GM21717 (cell line): ENCODE data around the gene CST7.
"Not testable (repeated sequence)": the region's sequence is repeated elsewhere in the genome, so short reads cannot be mapped to it uniquely, and the experiment has no call there.

Experiments used
- ATAC-seq: cut with Tn5 transposase; IDR thresholded peaks from one replicate; pipeline ENCODE4 v1.9.1; 2021; ENCODE audit warnings: mild to moderate bottlenecking, moderate library complexity; ENCODE audit not compliant: unreplicated experiment

CST7 gene

DNA sequence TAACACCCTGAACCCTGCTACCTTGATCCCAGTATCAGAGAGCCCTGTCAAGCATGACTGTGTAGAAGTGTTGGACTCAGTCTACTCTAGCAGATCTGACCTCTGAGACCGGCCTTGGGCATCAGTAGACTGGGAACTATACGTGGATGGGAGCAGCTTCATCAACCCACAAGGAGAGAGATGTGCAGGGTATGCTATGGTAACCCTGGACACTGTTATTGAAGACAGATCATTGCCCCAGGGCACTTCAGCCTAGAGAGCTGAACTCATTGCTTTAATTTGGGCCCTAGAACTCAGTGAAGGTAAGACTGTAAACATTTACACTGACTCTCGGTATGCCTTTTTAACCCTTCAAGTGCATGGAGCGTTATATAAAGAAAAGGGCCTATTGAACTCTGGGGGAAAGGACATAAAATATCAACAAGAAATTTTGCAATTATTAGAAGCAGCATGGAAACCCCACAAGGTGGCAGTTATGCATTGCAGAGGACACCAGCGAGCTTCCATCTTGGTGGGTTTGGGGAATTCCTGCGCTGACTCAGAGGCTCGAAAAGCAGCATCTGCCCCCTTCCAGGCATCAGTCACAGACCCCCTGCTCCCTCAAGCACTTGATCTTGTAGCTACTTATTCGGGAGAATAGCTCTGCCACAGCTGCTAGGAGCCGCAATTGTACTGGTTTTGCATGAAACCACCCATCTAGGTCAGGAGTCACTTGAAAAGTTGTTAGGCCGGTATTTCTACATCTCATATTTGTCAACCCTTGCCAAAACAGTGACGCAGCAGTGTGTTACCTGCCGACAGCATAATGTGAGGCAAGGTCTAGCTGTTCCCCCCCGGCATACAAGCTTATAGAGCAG is 19.0 kb upstream of the CST7 start:
- not testable (repeated sequence) for ATAC-seq

DNA sequence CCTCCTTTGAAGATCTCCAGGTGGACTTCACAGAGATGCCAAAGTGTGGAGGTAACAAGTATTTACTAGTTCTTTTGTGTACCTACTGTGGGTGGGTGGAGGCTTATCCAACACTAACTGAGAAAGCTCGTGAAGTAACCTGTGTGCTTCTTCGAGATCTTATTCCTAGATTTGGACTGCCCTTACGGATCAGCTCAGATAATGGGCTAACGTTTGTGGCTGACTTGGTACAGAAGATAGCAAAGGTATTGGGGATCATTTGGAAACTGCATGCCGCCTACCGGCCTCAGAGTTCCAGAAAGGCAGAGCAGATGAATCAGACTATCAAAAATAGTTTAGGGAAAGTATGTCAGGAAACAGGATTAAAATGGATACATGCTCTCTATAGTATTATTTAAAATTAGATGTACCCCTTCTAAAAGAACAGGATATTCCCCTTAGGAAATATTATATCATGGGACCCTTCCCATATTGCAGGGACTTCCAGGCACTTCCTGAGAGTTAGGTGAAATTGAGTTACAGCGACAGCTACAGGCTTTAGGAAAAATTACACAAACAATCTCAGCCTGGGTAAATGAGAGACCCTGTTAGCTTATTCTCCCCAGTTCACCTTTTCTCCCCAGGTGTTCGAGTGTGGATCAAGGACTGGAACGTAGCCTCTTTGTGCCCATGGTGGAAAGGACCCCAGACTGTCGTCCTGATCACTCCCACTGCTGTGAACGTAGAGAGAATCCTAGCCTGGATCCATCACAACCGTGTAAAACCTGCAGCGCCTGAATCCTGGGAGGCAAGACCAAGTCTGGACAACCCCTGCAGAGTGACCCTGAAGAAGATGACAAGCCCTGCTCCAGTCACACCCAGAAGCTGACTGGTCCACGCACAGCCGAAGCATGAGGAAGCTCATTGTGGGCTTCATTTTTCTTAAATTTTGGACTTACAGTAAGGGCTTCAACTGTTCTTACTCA is 18.1 kb upstream of the CST7 start:
- ATAC-seq, result not testable (repeated sequence)

DNA sequence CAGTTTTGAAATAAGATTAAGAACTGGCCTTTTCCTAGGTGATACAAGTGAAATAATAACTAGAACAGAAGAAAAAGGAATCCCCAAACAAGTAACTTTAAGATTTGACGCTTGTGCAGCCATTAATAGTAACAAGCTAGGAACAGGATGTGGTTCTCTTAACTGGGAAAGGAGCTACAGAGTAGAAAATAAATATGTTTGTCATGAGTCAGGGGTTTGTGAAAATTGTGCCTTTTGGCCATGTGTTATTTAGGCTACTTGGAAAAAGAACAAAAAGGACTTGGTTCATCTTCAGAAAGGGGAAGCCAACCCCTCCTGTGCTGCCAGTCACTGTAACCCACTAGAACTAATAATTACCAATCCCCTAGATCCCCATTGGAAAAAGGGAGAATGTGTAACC is 17.2 kb upstream of the CST7 start:
- not testable (repeated sequence) for ATAC-seq

GRCh38 chr20:24933266-24933908 is 15.7 kb upstream of the CST7 start:
- ATAC-seq, result no peak

- no peak for ATAC-seq
These were observed 14.9 kb upstream of the CST7 start for GRCh38 chr20:24934101-24934661.

- ATAC-seq, result no peak
These were observed 14.4 kb upstream of the CST7 start for GRCh38 chr20:24934716-24935115.

DNA sequence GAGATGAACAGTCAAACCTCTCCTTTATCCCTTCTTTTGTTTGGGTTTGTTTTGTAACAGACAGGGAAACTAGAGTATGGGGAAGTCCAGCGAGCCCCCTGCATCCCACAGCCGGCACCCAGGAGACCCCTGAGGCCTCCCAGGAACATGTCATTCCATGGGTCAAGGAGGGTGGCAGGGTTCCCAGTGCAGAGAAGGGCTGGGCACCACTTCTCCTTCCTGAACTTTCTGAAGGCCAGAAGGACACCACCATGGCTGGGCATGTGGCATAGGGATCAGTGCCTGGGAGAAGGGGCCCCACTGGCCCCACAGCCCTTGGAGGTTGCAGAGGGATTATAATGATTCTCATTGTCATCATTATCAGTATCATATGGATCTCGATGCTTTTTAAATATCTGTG is 13.9 kb upstream of the CST7 start:
- ATAC-seq, result no peak

DNA sequence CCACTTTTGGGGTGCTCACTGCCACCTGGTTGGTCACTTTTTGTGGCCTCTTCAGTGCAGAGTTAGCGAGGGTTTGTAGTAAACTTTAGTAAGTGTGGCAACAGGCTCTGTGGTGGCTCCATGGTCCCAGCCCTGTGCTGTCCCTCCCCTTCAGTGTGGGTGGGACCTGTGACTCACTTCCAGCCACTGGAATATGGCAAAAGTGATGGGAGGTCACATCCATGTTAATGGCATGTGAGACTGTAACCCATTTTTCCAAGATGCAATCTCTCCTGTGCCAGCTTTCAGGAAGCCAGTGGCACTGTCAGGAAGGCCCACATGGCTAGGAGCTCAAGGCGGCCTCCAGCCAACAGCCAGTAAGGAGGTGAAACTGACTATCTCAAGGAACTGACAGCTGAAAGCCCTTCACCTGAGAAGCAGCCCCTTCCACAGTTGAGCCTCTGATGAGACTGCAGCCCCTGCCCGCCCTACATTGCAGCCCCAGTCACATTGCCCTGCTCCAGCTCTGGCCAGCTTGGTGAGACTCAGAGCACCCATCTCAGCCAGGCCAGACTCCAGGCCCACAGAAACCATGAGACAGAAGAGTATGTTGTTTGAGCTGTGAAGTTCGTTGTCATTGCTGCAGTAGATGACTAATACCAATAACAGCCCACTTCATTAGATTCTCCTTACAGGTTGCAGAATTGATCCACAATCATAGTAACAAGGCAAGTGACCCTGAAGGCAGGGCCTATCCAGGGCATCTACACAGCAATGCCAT is 13.1 kb upstream of the CST7 start:
- ATAC-seq, result no peak

GRCh38 chr20:24936526-24937407 is 12.3 kb upstream of the CST7 start:
- ATAC-seq, result no peak

DNA sequence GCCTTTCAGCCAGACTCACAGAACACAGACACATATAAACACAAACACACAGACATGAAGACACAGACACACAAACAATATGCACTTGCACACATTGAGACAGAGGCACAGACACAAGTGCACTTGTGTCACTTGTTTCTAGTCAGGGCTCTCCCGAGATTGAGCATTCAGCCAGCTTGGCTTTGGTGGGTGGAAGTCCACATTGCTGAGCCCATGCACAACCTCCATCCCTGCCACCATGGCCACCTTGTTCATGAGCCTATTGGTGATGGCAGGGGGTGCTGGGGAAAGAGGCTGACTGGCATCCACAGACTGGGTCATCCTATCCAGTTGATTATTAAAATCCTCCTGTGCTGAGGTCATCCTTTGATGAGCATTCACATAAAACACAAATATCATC is 11.5 kb upstream of the CST7 start:
- no peak for ATAC-seq

- no peak for ATAC-seq
These were observed 10.6 kb upstream of the CST7 start for GRCh38 chr20:24938498-24938897.

DNA sequence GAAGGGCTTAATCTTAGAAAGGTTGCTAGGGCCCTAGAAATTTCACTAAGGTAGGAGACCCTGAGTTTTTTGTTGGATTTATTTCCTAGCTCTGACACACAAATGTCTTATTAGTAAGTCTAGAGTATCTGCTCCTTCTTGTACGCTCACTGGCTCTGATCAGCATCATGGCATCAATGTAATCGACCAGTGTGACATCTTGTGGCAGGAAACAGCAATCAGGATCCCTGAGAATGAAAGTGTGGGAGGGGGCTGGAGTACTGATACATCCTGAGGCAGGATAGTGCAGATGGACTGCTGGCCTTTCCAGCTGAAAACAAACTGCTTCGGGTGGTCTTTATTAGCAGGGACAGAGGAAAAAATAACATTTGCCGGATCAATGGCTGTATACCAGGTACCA is 10.0 kb upstream of the CST7 start:
- no peak for ATAC-seq

GRCh38 chr20:24942679-24943078 is 6.4 kb upstream of the CST7 start:
- no peak for ATAC-seq

DNA sequence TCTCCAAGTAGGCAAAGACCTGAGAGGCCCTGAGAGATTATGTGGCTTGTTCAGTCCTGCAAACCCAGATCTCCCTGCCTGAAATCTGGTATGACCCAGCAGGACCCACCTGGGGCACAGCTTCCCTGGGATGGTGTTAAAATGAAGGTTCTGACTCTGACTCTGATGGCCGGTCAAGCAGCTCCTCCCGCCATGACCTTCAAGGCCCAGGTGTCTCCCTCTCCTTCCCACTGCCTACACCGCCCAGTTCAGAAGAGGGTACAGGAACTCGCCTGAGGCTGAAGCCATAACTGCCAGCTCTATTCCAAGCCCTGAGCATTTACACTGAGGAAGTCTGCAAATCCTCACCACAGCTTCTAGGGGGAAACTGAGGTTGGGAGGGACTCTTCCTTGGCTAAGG is 5.9 kb upstream of the CST7 start:
- no peak for ATAC-seq

DNA sequence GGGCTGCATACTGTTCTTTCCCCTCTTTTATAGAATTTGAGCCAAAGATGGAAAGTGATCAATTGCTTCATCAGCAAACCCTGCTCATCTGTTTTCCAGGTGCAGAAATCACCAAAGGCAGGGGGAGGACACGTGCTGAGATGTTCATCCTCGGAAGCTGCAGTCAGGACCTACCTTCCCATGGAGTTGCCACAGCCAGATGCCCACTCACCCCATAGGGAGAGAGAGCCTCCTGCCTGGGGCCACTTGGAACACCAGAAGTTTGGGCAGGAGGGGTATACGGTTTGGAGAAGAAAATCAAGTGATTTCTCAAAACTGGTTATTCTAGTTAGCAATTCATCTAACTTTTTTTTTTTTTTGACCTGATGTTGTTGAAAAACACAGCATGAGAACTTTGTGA is 5.3 kb upstream of the CST7 start:
- ATAC-seq, result no peak

DNA sequence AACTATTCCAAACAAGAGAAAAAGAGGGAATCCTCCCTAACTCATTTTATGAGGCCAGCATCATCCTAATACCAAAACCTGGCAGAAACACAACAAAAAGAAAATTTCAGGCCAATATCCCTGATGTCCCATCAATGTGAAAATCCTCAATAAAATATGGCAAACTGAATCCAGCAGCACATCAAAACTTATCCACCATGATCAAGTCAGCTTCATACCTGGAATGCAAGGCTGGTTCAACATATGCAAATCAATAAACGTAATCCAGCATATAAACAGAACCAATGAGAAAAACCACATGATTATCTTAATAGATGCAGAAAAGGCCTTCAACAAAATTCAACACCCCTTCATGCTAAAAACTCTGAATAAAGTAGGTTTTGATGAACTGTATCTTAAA is 2.7 kb upstream of the CST7 start:
- not testable (repeated sequence) for ATAC-seq

DNA sequence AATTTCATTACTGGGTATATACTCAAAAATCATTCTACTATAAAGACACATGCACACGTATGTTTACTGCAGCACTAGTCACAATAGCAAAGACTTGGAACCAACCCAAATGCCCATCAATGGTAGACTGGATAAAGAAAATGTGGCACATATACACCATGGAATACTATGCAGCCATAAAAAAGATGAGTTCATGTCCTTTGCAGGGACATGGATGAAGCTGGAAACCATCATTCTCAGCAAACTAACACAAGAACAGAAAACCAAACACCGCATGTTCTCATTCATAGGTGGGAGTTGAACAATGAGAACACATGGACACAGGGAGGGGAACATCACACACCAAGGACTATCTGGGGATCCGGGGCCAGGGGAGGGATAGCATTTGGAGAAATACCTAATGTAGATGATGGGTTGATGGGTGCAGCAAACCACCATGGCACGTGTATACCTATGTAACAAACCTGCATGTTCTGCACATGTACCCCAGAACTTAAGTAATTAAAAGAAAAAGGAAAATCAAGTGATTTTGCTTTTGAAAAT is 602 bp upstream of the CST7 start:
- not testable (repeated sequence) for ATAC-seq

DNA sequence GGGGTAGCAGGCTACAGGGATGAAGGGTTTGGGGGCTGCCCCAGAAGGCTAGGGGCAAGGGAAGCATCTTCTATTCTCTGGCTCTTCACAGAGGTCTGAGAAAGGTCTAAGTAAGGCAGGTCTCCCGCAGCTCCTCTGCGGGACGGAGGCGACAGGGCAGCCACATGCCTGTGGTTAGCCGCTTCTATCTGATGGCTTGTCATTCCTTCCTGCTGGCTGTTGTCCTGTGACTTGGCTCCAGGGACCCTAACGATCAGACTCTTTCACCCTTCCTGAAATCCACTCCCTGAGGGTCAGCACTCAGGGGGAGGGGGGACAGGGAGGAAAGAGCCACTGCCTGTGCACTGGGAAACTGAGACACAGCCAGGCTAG is 673 bp downstream of the CST7 start:
- no peak for ATAC-seq
